ENCODE data around the gene MFAP2. TPM values are rescaled to one million over a fixed set of nuclear protein-coding genes. Genes with fewer than 3 reads are reported as not detected.
"Not testable (repeated sequence)": the region's sequence is repeated elsewhere in the genome, so short reads cannot be mapped to it uniquely, and the experiment has no call there.

Gene MFAP2
- total RNA-seq, 1 experiment from 2014 or later: 12.9 TPM

DNA sequence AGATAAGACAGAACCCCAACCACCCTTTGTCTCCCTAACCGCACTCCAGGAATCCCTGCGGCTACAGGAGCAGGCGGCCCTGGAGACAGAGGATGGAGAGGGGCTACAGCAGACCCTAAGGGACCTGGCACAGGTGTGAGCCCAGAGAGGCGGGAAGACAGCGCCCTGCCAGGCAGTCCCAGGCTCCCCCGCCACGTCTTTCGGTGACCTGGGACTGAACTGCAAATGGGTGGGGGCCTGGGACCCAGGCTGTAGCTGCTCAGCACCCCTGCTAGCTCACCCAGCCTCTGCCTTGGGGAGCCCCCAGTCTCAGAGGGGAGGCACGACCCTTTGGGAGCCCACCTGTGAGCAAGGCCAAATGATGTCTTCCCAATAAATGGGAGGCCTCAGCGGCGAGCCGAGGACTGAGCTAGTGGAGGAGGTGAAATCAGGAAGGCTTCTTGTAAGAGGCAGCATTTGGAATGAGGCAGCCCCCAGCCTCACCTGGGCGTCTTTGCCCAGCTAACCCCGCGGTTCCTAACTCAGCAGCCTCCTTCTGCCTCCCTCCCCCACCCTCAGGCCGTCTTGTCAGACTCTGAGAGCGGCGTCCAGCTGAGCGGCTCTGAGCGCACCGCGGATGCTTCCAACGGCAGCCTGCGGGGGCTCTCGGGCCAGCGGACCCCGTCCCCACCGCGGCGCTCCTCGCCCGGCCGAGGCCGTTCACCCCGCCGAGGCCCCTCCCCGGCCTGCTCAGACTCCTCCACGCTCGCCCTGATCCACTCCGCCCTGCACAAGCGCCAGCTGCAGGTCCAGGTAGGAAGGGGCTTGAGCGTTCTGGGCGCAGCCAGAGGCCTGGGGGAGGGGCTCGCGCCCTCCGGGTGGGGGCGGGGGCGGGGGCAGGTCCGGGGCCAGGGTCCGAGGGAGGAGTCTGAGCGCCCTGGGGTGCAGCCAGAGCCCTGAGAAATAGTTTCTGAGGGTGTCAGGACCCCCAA lies 41.8 kb downstream of the MFAP2 start:
- Histone ChIP-seq H3K4me3 (ENCODE audit: low read depth in 2 of 2, low read length in 2 of 2) (no peak overlapping the region), H3K9me3 (ENCODE audit: control insufficient read depth, insufficient read depth, low read depth, low read length) (no peaks in the 10 kb centered on the region), H3K36me3 (ENCODE audit: control insufficient read depth, insufficient read depth, low read length) (no peaks in the 10 kb centered on the region), H3K4me1 (ENCODE audit: control insufficient read depth, insufficient read depth, low read length) (no peaks in the 10 kb centered on the region), H3K27ac (ENCODE audit: low read length) (no peak overlapping the region), H3K27me3 (ENCODE audit: control insufficient read depth, insufficient read depth, low read length) (no peaks in the 10 kb centered on the region)
- ATAC-seq (no peak), DNase-seq (ENCODE audit: low read depth, low spot score) (no peak)
- ChIA-PET POLR2A (no interaction called here), CTCF (no interaction called here)
- in situ Hi-C loops (cut with HindIII; ENCODE audit: low pct_unique_long_range_greater_than_20kb, low sequenced_read_pairs) (no loop called here), intact Hi-C loops (cut with micrococcal nuclease; ENCODE audit: unreplicated experiment) (no loop called here)
- TF ChIP-seq TCF7L2 (IDR thresholded peaks at IDR 0.05; ENCODE audit: low read depth, low read length): no peak
- BruUV-seq (replicated peaks): no TSS peak

DNA sequence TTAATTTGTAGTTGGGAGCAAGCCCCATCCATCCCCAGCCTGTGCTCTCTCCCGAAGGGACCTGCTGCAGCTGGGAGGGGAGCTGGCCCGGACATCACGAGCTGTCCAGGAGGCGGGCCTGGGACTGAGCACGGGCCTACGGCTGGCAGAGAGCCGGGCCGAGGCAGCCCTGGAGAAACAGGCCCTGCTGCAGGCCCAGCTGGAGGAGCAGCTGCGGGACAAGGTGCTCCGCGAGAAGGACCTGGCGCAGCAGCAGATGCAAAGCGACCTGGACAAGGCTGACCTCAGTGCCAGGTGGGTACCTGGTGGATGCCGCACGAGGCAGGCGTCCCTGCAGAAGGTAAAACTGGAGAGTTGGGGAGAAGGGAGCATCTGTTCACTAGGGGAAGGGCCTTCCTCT lies 43.8 kb downstream of the MFAP2 start:
- CTCF ChIA-PET; H3K27me3 ChIP-seq (ENCODE audit: control insufficient read depth, insufficient read depth, low read length); H3K4me3 ChIP-seq (ENCODE audit: low read depth in 2 of 2, low read length in 2 of 2); H3K27ac ChIP-seq (ENCODE audit: low read length); H3K36me3 ChIP-seq (ENCODE audit: control insufficient read depth, insufficient read depth, low read length); DNase-seq (ENCODE audit: low read depth, low spot score); H3K4me1 ChIP-seq (ENCODE audit: control insufficient read depth, insufficient read depth, low read length); BruUV-seq (replicated peaks); intact Hi-C loops (cut with micrococcal nuclease; ENCODE audit: unreplicated experiment); POLR2A ChIA-PET; H3K9me3 ChIP-seq (ENCODE audit: control insufficient read depth, insufficient read depth, low read depth, low read length); ATAC-seq; in situ Hi-C loops (cut with HindIII; ENCODE audit: low pct_unique_long_range_greater_than_20kb, low sequenced_read_pairs): not testable (repeated sequence)

DNA sequence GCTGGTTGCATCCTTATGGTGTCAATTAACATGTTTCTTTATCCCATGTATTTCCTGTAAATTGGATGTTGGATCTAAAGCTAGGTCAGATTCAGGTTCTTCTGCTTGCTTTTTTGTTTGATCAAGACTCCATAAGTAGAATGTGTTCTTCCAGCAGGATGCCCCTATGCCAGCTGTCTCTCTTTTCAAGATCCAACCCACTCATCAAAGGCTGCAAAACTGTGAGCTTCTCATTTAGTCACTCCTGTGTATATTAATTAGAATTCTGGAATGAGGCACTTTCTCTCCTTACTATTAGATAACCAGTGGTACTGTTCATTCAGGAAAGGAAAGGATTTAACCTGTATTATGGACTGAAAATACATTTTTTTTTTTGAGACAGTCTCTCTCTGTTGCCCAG lies 46.5 kb downstream of the MFAP2 start:
- POLR2A ChIA-PET: interaction anchor here (0.6 kb wide), 1 partner anchor 73 kb away, joined by 3 read pairs; no protein-coding TSS in a partner anchor
- CTCF ChIA-PET: not testable (repeated sequence)

DNA sequence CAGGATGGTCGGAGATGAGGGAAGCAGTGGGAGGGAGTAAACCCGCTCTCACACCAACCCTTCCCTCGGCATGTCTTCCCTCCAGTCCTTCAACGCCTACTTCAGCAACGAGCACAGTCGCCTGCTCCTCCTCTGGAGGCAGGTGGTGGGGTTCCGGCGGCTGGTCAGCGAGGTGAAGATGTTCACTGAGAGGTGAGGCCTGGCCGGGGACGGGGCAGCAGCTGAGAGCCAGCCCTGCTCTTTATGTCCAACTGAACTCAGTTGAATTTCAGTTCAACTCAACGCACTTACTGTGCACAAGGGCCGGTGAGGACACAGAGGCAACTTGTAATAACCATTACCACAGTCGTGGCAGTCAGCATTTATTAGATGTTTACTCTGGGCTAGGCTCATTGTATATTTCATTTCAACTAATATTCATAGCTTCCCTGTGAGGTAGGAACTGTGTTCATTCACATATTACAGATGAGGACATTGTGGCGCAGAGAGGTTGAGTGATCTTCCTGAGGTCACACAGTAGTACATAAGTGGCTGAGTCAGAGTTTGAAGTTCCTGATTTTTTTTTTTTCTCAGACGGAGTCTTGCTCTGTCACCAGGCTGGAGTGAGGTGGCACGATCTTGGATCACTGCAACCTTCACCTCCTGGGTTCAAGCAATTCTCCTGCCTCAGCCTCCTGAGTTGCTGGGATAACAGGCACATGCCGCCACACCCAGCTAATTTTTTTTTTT lies 49.0 kb downstream of the MFAP2 start:
- DNase-seq (ENCODE audit: low read depth, low spot score); H3K36me3 ChIP-seq (ENCODE audit: control insufficient read depth, insufficient read depth, low read length); BruUV-seq (replicated peaks); H3K4me1 ChIP-seq (ENCODE audit: control insufficient read depth, insufficient read depth, low read length); CTCF ChIA-PET; H3K9me3 ChIP-seq (ENCODE audit: control insufficient read depth, insufficient read depth, low read depth, low read length); H3K4me3 ChIP-seq (ENCODE audit: low read depth in 2 of 2, low read length in 2 of 2); ATAC-seq; H3K27me3 ChIP-seq (ENCODE audit: control insufficient read depth, insufficient read depth, low read length); H3K27ac ChIP-seq (ENCODE audit: low read length); intact Hi-C loops (cut with micrococcal nuclease; ENCODE audit: unreplicated experiment); in situ Hi-C loops (cut with HindIII; ENCODE audit: low pct_unique_long_range_greater_than_20kb, low sequenced_read_pairs): not testable (repeated sequence)
- POLR2A ChIA-PET: interaction anchor here (0.6 to 0.7 kb wide), 2 partner anchors 9 to 15 kb away, joined by 4 to 6 read pairs; partner anchors contain the start of gene CROCC

More for the DNA sequence above, 46.5 kb downstream of the MFAP2 start:
- in situ Hi-C loops (cut with HindIII; ENCODE audit: low pct_unique_long_range_greater_than_20kb, low sequenced_read_pairs); H3K9me3 ChIP-seq (ENCODE audit: control insufficient read depth, insufficient read depth, low read depth, low read length); BruUV-seq (replicated peaks); H3K27ac ChIP-seq (ENCODE audit: low read length); H3K36me3 ChIP-seq (ENCODE audit: control insufficient read depth, insufficient read depth, low read length); intact Hi-C loops (cut with micrococcal nuclease; ENCODE audit: unreplicated experiment); H3K4me1 ChIP-seq (ENCODE audit: control insufficient read depth, insufficient read depth, low read length); H3K4me3 ChIP-seq (ENCODE audit: low read depth in 2 of 2, low read length in 2 of 2); H3K27me3 ChIP-seq (ENCODE audit: control insufficient read depth, insufficient read depth, low read length); ATAC-seq; DNase-seq (ENCODE audit: low read depth, low spot score): not testable (repeated sequence)

DNA sequence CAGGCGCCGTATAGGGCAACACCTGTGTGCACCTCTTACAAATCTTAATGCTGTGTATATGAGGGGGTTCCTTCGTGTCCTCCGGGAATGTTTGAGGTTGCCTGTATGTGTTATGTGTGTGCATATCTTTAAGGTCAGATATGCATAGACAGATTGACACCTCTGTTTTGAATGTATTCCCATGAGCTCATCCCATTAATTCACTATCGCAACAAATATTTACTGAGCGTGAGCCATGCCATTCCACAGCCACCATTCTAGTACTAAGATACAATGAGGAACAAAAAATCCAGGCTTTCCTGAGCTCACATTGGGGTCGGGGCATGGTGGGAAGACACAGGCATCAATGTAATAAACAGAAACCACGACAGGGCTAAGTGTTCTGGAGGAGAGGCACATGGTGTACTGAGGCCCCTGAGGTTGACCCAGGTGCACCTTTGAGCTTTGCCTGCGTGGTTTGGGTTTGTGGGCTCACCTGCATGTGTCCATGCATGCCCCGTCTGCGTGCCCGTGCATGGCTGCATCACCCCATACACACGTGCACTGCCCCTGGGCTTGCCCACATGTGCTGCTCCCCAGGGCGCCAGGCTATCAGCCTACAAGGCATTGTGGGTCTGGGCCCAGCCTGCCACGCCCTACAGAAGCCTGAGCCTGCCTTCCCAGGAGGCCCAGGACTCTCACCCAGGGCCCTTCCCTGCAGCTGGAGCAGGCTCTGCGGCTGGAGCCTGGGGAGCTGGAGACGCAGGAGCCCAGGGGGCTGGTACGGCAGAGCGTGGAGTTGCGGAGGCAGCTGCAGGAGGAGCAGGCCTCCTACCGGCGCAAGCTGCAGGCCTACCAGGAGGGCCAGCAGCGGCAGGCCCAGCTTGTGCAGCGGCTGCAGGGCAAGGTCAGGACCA lies 51.0 kb downstream of the MFAP2 start:
- H3K27ac ChIP-seq (ENCODE audit: low read length); in situ Hi-C loops (cut with HindIII; ENCODE audit: low pct_unique_long_range_greater_than_20kb, low sequenced_read_pairs); H3K36me3 ChIP-seq (ENCODE audit: control insufficient read depth, insufficient read depth, low read length); intact Hi-C loops (cut with micrococcal nuclease; ENCODE audit: unreplicated experiment); POLR2A ChIA-PET; CTCF ChIA-PET; DNase-seq (ENCODE audit: low read depth, low spot score); H3K9me3 ChIP-seq (ENCODE audit: control insufficient read depth, insufficient read depth, low read depth, low read length); H3K27me3 ChIP-seq (ENCODE audit: control insufficient read depth, insufficient read depth, low read length); H3K4me3 ChIP-seq (ENCODE audit: low read depth in 2 of 2, low read length in 2 of 2); BruUV-seq (replicated peaks); H3K4me1 ChIP-seq (ENCODE audit: control insufficient read depth, insufficient read depth, low read length): not testable (repeated sequence)
- ATAC-seq: peak; percentile 36; the same call in 1 of the 2 replicates
